ENCODE measurements around the gene NAGPA.

- no peak for TF ChIP-seq CTCF (IDR thresholded peaks at IDR 0.05)
- no peak for TF ChIP-seq POLR2A (IDR thresholded peaks at IDR 0.05)
These were observed 49.4 kb downstream of the NAGPA start for GRCh38 chr16:4984174-4984990.

Data from lower leg skin (tissue), 3 donors.